Measurements from ENCODE around the gene LMNTD2.
A peak's percentile ranks its signal among the peaks of the same experiment; 100 is the strongest.

LMNTD2 gene

GRCh38 chr11:550021-550745, 10.4 kb downstream of the LMNTD2 start:
- Histone ChIP-seq H3K9me2 (replicated peaks; ENCODE audit: control insufficient read depth, low read length) (no peaks in the 10 kb centered on the region), H3K27me3 (ENCODE audit: control insufficient read depth, low read length) (peaks cover under 1% of the 10 kb centered on the region), H4K20me1 (ENCODE audit: control insufficient read depth, insufficient read depth, low read depth, low read length) (no peaks in the 10 kb centered on the region), H3K4me2 (ENCODE audit: low read length) (no peak overlapping the region), H3K4me3 (ENCODE audit: low read length) (no peak overlapping the region), H3K79me2 (ENCODE audit: control insufficient read depth, low read length) (no peaks in the 10 kb centered on the region), H3K27ac (ENCODE audit: low read depth, low read length) (no peak overlapping the region), H3F3A (ENCODE audit: control insufficient read depth, insufficient read depth) (no peaks in the 10 kb centered on the region), H3K9me3 (ENCODE audit: control insufficient read depth, insufficient read depth, low read length) (no peaks in the 10 kb centered on the region), H3K4me1 (ENCODE audit: control insufficient read depth, low read length) (peaks cover 17% of the 10 kb centered on the region), H3K36me3 (ENCODE audit: control insufficient read depth, low read length) (no peaks in the 10 kb centered on the region)
- no peak for TF ChIP-seq EZH2phosphoT487 (IDR thresholded peaks at IDR 0.05; ENCODE audit: borderline replicate concordance, low read length)
- no peak for TF ChIP-seq CTCF (IDR thresholded peaks at IDR 0.05; ENCODE audit: low read depth, low read length, poor library complexity, severe bottlenecking)

GRCh38 chr11:548700-549603, 11.6 kb downstream of the LMNTD2 start:
- H3F3A ChIP-seq (ENCODE audit: control insufficient read depth, insufficient read depth): no peaks in the 10 kb centered on the region
- H3K4me1 ChIP-seq (ENCODE audit: control insufficient read depth, low read length): peaks cover 10% of the 10 kb centered on the region
- TF ChIP-seq EZH2phosphoT487 (IDR thresholded peaks at IDR 0.05; ENCODE audit: borderline replicate concordance, low read length): no peak
- no peak for TF ChIP-seq CTCF (IDR thresholded peaks at IDR 0.05; ENCODE audit: low read depth, low read length, poor library complexity, severe bottlenecking)
- H3K36me3 ChIP-seq (ENCODE audit: control insufficient read depth, low read length): no peaks in the 10 kb centered on the region
- H3K27ac ChIP-seq (ENCODE audit: low read depth, low read length): no peak overlapping the region
- H3K9me2 ChIP-seq (replicated peaks; ENCODE audit: control insufficient read depth, low read length): no peaks in the 10 kb centered on the region
- no peaks in the 10 kb centered on the region for H4K20me1 ChIP-seq (ENCODE audit: control insufficient read depth, insufficient read depth, low read depth, low read length)
- H3K9me3 ChIP-seq (ENCODE audit: control insufficient read depth, insufficient read depth, low read length): no peaks in the 10 kb centered on the region
- H3K27me3 ChIP-seq (ENCODE audit: control insufficient read depth, low read length): no peaks in the 10 kb centered on the region
- no peak overlapping the region for H3K4me3 ChIP-seq (ENCODE audit: low read length)
- no peaks in the 10 kb centered on the region for H3K79me2 ChIP-seq (ENCODE audit: control insufficient read depth, low read length)
- H3K4me2 ChIP-seq (ENCODE audit: low read length): peak overlapping the region; percentile 10; the same call in 1 of the 2 replicates

DNA sequence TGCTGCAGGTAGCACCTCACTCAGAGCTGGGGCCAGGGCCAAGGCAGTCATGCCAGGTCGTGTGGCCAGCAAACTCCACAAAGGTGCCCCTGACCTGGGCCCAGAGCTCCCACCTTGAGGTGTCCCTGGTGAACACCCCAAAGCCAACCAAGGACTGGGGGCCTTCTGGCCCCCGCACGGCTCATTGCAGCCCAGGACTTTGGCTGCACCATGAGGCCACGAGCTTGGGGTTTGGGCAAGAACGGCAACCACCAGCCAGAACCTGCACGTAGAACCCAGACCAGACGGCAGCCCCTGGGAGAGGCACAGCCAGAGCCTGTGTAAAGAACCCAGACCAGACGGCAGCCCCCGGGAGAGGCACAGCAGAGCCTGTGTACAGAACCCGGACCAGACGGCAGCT, 15.4 kb downstream of the LMNTD2 start:
- Histone ChIP-seq H3K9me3 (ENCODE audit: control insufficient read depth, insufficient read depth, low read length) (no peaks in the 10 kb centered on the region), H3K4me1 (ENCODE audit: control insufficient read depth, low read length) (peaks cover 18% of the 10 kb centered on the region), H3K79me2 (ENCODE audit: control insufficient read depth, low read length) (no peaks in the 10 kb centered on the region), H3K4me2 (ENCODE audit: low read length) (no peak overlapping the region), H3K36me3 (ENCODE audit: control insufficient read depth, low read length) (no peaks in the 10 kb centered on the region), H3K27ac (ENCODE audit: low read depth, low read length) (no peak overlapping the region), H3K27me3 (ENCODE audit: control insufficient read depth, low read length) (no peaks in the 10 kb centered on the region), H4K20me1 (ENCODE audit: control insufficient read depth, insufficient read depth, low read depth, low read length) (no peaks in the 10 kb centered on the region), H3F3A (ENCODE audit: control insufficient read depth, insufficient read depth) (no peaks in the 10 kb centered on the region), H3K4me3 (ENCODE audit: low read length) (no peak overlapping the region), H3K9me2 (replicated peaks; ENCODE audit: control insufficient read depth, low read length) (no peaks in the 10 kb centered on the region)
- no peak for TF ChIP-seq EZH2phosphoT487 (IDR thresholded peaks at IDR 0.05; ENCODE audit: borderline replicate concordance, low read length)
- no peak for TF ChIP-seq CTCF (IDR thresholded peaks at IDR 0.05; ENCODE audit: low read depth, low read length, poor library complexity, severe bottlenecking)

Data from DOHH2 (cell line).